SKM-1 (cell line): Measurements from ENCODE around the gene KDM4B.
"Not testable (repeated sequence)": the region's sequence is repeated elsewhere in the genome, so short reads cannot be mapped to it uniquely, and the experiment has no call there.

Source experiments
- DNase-seq: peaks from one replicate; lab custom pipeline; 2025; ENCODE audit not compliant: unreplicated experiment; lab: John Stamatoyannopoulos, UW

The KDM4B gene

DNA sequence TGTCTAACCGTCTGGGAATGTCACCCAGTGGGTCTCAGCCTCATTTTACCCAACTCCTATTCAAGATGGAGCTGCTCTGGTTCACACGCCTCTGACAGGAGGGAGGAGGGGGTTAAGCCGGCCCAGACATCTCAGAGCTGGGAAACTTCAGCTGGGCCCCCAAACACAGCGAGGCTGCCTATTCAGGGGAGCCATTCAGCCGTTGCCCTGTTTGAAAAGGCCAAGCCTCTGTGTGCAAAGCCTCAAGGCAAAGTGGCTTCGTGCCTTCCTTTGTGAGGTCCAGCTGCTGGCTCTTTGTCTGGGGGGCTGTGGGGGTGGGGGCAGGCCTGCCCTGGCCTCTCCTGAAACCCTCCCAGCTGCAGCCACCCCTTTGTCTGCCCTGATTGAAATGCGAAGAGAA lies 224.3 kb downstream of the KDM4B start:
- no peak for DNase-seq

DNA sequence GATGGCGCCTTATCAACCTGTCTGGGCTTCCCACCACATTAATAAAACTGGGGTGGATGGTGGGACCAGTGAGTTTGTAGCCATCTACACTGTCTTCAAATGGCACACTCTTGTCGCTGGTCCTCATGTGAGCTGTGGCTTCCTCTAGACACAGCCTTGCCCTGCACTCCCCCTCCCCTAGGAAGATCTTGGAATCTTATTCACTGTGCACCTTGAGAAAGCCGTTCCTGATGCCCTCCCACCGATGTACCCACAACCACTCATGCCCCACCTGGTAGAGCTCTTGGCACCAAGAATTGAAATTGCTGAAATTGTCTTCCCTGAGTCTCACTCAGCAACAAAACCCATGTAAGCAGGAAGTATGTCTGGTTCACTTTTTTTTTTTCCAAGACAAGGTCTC lies 225.7 kb downstream of the KDM4B start:
- no peak for DNase-seq

DNA sequence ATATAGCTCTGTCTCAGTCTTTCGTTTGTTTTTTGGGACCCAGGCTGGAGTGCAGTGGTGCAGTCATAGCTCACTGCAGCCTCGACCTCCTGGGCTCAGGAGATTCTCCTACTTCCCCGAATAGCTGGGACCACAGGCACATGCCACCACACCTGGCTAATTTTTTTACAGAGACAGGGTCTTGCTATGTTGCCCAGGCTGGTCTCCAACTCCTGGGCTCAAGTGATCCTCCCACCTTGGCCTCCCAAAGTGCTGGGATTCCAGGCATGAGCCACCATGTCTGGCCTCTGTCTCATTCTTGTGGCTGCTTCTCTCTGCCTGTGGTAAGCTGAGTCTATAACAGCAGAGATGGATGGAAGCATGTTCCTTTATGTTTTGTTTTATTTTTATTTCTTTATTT lies 226.7 kb downstream of the KDM4B start:
- DNase-seq = not testable (repeated sequence)

DNA sequence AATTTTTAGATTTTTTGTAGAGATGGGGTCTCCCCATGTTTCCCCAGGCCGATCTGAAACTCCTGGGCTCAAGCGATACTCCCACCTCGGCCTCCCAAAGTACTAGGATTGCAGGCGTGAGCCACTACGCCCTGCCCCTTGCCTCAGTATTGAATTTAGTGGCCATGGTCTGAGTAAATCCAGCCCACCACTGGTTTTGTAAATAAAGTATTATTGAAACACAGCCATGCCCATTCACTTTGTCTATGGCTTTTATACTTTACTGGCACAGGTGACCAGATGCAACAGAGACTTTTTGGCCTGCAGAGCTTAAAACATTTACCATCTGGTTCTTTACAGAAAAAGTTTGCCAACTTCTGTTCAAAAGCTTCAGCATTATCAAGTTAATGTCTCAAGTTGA lies 227.9 kb downstream of the KDM4B start:
- no peak for DNase-seq

DNA sequence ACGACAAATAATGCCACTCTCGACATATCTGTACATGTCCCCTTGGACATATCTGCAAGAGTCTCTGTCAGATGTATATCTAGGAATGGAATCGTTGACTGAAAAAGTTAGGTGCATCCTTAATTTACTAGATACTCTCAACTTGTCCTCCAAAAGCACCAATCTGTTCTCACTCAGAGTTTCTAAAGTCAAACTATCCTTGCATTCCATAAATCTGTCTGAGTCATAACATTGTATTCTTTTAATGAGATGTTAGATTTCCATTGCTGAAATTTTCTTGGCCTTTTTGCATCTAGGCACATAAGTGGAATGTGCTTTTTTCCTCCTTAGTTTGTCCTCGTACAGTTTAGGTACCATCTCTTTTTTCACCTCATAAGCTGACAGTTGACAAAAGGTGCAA lies 231.9 kb downstream of the KDM4B start:
- DNase-seq = no peak

DNA sequence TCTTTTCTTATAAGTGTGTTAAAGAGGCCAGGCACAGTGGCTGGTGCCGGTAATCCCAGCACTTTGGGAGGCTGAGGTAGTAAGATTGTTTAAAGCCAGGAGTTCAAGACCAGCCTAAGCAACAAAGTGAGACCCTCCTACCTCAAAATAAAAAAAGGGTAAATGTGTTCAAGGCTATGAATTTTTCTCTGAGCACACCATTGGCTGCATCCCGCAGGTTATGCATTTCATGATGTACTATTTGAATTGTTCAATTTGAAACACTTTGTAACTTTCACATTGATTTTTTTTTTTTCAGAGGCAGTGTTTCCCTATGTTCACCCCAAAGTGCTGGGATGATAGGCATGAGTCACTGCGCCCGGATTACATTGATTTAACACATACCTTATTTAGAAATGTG lies 233.6 kb downstream of the KDM4B start:
- DNase-seq = no peak
